ENCODE data around the gene SELENOK.

Gene SELENOK

DNA sequence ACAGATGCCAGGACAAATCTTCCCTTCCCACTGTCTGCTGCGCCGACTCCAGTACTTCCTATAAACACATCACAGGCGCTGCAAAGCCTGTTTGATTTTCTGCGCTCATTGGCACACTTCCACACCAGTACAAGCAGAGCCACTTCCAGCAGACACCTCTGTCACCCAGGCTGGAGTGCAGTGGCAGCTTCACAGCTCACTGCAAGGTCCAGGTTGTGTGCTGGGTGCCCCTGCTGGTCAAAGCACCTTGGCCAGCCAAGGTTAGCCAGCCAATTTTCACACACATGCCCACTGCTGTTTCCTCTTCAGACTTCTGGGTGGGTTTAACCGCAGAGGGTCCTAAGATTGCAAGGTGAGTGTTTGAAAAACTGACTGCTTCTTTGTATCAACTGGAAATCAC, 50.4 kb downstream of the SELENOK start:
- no peak for DNase-seq

GRCh38 chr3:53837331-53837730, 54.3 kb downstream of the SELENOK start:
- DNase-seq, result no peak

- no peak for DNase-seq
Measured at GRCh38 chr3:53836084-53836872, 55.4 kb downstream of the SELENOK start.

GRCh38 chr3:53835257-53835656, 56.4 kb downstream of the SELENOK start:
- DNase-seq, result no peak

- no peak for DNase-seq
Measured at GRCh38 chr3:53834429-53835095, 57.1 kb downstream of the SELENOK start.

Measured in activated CD8-positive, alpha-beta memory T cell treated with anti-CD3 and anti-CD28 coated beads for 24 hours (primary cell).